Measurements from ENCODE around the gene PDE7B.

- no peak for TF ChIP-seq SIN3A (IDR thresholded peaks at IDR 0.05; ENCODE audit: borderline replicate concordance in 2 of 2, control insufficient read depth in 1 of 2, low read depth in 2 of 2, low read length in 2 of 2)
- no peak for TF ChIP-seq PRDM10 (IDR thresholded peaks at IDR 0.05; ENCODE audit: partially characterized antibody)
- TF ChIP-seq CTCF (IDR thresholded peaks at IDR 0.05 in 2 of 3, conservative IDR thresholded peaks at IDR 0.05 in 1 of 3; ENCODE audit: insufficient read depth in 2 of 3, low read depth in 1 of 3, low read length in 3 of 3), result no peak
- no peak for TF ChIP-seq ZNF318 (IDR thresholded peaks at IDR 0.05; ENCODE audit: borderline replicate concordance in 1 of 2, low read depth in 1 of 2)
- TF ChIP-seq ERF (CRISPR knock-in tag; IDR thresholded peaks at IDR 0.05), result no peak
- no peak for TF ChIP-seq POLR2A (conservative IDR thresholded peaks at IDR 0.05)
- TF ChIP-seq EZH2 (IDR thresholded peaks at IDR 0.05; ENCODE audit: borderline replicate concordance, low read depth, low read length), result no peak
- no peak for TF ChIP-seq NRF1 (conservative IDR thresholded peaks at IDR 0.05 in 1 of 2, IDR thresholded peaks at IDR 0.05 in 1 of 2)
- no peak for TF ChIP-seq KLF16 (IDR thresholded peaks at IDR 0.05)
- TF ChIP-seq ARHGAP35 (IDR thresholded peaks at IDR 0.05; ENCODE audit: partially characterized antibody), result no peak
- no peak for TF ChIP-seq ZNF780A (CRISPR knock-in tag; IDR thresholded peaks at IDR 0.05)
- TF ChIP-seq ZNF184 (CRISPR knock-in tag; IDR thresholded peaks at IDR 0.05), result no peak
Measured at GRCh38 chr6:135996668-135997067, 145.2 kb downstream of the PDE7B start.
